Adrenal gland (tissue), 12 donors: ENCODE results near the gene MARS2. TPM values are rescaled to one million over a fixed set of nuclear protein-coding genes. Genes with fewer than 3 reads are reported as not detected.
"Not testable (repeated sequence)": the region's sequence is repeated elsewhere in the genome, so short reads cannot be mapped to it uniquely, and the experiment has no call there.

Experiments
- DNase-seq, 7 donors: peaks; one replicate each; pipeline ENCODE4 v3.0.0-alpha.2; 2019 to 2020
- H3K27ac ChIP-seq, 5 donors: fragments of 200-600 bp; sonication (generic) in 4 of 5; 1 replicate in 3 of 5; 2 replicates in 2 of 5; pipeline versions ENCODE4 v1.5.1 to v1.8.0; 2016 to 2020; ENCODE audit warnings: mild to moderate bottlenecking in 1 of 5
- H3K27me3 ChIP-seq: fragments of 200-600 bp; 2 replicates; pipeline ENCODE4 v1.8.0; 2021
- H3K36me3 ChIP-seq, 2 donors: fragments of 200-600 bp; replicated peaks in 1 of 2; 1 replicate in 1 of 2; 2 replicates in 1 of 2; pipeline versions ENCODE4 v1.5.1 to v1.8.0; 2018 to 2022
- H3K4me1 ChIP-seq, 2 donors: fragments of 200-600 bp; replicated peaks in 1 of 2; 1 replicate in 1 of 2; 2 replicates in 1 of 2; pipeline versions ENCODE4 v1.5.1 to v1.8.0; 2018 to 2021
- H3K4me3 ChIP-seq, 4 donors: fragments of 200-600 bp; sonication (generic) in 3 of 4; one replicate each; pipeline ENCODE4 v1.5.1; 2016 to 2018
- H3K9me3 ChIP-seq, 3 donors: fragments of 200-600 bp; sonication (generic) in 1 of 3; replicated peaks in 1 of 3; 1 replicate in 2 of 3; 2 replicates in 1 of 3; pipeline versions ENCODE4 v1.5.1 to v1.8.0; 2016 to 2021
- POLR2A ChIP-seq, 2 donors: fragments of 450-650 bp; IDR thresholded peaks; one replicate each; pipeline ENCODE4 v1.6.1; 2017; ENCODE audit warnings: antibody characterized with exemption in 2 of 2, mild to moderate bottlenecking in 2 of 2, moderate library complexity in 1 of 2
- WGBS, 4 donors: extraction: QIAGEN DNeasy Blood & Tissue Kit in 2 of 4; methylation state at CpG; one replicate each; pipeline versions ENCODE4 v1.1.5 to v1.1.7; 2013 to 2017; 5-methylcytosine and 5-hydroxymethylcytosine counted together
- intact Hi-C, 2 donors: fragments of 100-400 bp; cut with DNase I; formaldehyde crosslinking; loops; one replicate each; pipeline versions ENCODE4 v1.14.1 to v1.15.0; 2022 to 2023
- polyA plus RNA-seq, 3 donors: library from polyadenylated mRNA; stranded (reverse); fragments of 200-250 nt in 2 of 3; fragments of 350-450 nt in 1 of 3; fragmentation: Illumina TruSeq in 1 of 3; extraction: RNeasy Lipid Tissue Mini Kit (QIAGEN cat#74804) in 1 of 3; gene quantifications; one replicate each; pipeline ENCODE4 v1.2.3, GENCODE V29; 2013 to 2014
- total RNA-seq, 9 donors: library from RNA; depleted of rRNA in 4 of 9; stranded (reverse); fragments of >200 nt in 4 of 9; fragments of 120-200 nt in 1 of 9; fragmentation: NEBNext Ultra II Directional in 1 of 9; extraction: Animal tissue kit (Norgen Biotek cat#: 25700) in 1 of 9; gene quantifications; one replicate each; pipeline versions ENCODE4 v1.1.0 to v1.2.4, GENCODE V29; 2013 to 2023
- TF ChIP-seq, protein P1 (sequence below), 6 experiments: fragments of 450-650 bp in 4 of 6; fragments of 200-600 bp in 2 of 6; sonication (generic) in 1 of 6; IDR thresholded peaks; 1 replicate in 5 of 6; 2 replicates in 1 of 6; pipeline versions ENCODE4 v1.5.1 to v1.8.0; 2016 to 2021; ENCODE audit warnings: antibody characterized with exemption in 6 of 6, mild to moderate bottlenecking in 2 of 6, moderate library complexity in 1 of 6
- donor health status: healthy with polysubstance abuse.
- donor health status: Bipolar disorder and iron deficiency.
- donor health status: DM: yes; HTN: yes; CAD: no.
- donor health status: DM: no; HTN: no; CAD: no.
- donor health status: DM: no; HTN: no; CAD: no.
- donor health status: DM: yes; HTN: yes; CAD: no.

MARS2 gene
- total and polyA plus RNA-seq, 12 donors = 1.1 to 24.9 (median 10.3) TPM

DNA sequence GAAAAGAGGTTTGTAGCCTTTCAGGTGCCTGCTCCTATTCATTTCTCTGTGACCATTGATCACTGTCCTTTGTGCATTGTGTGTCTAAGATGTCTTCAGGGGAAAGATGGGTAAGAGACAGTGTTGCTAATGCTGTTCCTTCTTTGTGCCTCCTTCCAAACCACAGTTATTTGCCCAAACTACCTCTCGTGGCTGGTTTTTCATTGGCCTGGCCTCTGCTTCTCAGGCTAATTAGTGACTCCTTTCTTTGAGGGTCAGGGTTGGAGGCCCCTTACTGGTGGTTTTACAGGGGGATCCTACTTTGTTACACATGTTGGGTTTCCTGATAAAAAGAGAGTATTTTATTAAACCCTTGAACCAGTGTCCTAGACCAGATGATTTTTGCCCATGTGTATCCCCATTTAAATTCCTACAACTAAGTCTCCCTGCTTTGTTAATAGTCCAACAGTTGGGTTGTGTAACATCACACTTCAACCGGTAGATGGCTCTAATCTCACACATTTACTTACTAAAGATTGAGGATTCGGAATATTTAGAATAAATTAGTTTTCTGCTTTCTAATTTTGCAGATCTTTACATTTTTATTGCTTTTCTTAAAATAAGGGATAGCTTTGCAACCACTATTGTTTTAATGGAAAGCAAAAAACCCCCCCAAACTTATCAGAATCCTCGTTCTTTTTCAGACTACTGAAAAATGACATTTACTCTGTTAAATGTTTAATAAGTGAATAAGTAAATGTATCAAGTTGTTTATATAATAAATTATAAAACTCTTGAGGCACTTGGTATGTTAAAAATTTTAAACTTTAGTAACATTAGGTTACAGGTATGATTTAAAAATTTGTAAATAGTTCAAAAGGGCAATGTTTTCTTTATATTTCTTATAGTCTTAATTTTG, 2.4 kb downstream of the MARS2 start:
- DNase-seq = no peak
- 9 to 12% (median 11%) methylated on average over 4 of the region's 4 CpGs for WGBS, 4 donors
- peaks cover 14 to 41% of the 10 kb centered on the region in 2 donors for H3K4me1 ChIP-seq

DNA sequence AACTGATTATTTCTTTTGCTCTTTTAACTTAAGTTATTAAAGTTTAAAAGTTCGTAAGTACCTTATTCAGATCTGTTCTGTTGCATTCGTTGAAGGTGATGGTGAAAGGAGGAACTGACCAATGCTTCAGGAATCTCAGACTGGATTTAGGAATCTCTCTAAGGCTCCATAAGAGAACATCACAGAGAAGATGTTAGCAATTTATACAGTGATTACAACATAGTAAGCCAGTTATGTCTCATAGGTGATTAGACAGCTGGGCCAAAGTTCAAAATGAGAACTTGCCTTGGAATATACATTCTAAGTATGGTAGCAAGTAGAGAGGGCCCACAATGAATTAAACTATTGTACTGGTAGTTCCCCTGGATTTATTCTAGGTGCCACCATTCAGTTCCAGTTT, 3.2 kb downstream of the MARS2 start:
- no peak overlapping the region for H3K27ac ChIP-seq

More for the DNA sequence above, 2.4 kb downstream of the MARS2 start:
- Histone ChIP-seq H3K27me3 (no peaks in the 10 kb centered on the region), H3K9me3 (no peaks in the 10 kb centered on the region), H3K36me3 (no peaks in the 10 kb centered on the region), H3K27ac (no peak overlapping the region), H3K4me3 (peak overlapping the region in 1 of 4 donors; percentile 84)
- no peak for TF ChIP-seq POLR2A (IDR thresholded peaks at IDR 0.05)
- TF ChIP-seq, protein P1, sequence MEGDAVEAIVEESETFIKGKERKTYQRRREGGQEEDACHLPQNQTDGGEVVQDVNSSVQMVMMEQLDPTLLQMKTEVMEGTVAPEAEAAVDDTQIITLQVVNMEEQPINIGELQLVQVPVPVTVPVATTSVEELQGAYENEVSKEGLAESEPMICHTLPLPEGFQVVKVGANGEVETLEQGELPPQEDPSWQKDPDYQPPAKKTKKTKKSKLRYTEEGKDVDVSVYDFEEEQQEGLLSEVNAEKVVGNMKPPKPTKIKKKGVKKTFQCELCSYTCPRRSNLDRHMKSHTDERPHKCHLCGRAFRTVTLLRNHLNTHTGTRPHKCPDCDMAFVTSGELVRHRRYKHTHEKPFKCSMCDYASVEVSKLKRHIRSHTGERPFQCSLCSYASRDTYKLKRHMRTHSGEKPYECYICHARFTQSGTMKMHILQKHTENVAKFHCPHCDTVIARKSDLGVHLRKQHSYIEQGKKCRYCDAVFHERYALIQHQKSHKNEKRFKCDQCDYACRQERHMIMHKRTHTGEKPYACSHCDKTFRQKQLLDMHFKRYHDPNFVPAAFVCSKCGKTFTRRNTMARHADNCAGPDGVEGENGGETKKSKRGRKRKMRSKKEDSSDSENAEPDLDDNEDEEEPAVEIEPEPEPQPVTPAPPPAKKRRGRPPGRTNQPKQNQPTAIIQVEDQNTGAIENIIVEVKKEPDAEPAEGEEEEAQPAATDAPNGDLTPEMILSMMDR (IDR thresholded peaks at IDR 0.05) = peak; percentile 58 to 75 (median 64)
- intact Hi-C loops = loop anchor here in 1 of 2 donors (5.0 kb wide), 1 partner anchor 70 kb away; no protein-coding TSS in a partner anchor

DNA sequence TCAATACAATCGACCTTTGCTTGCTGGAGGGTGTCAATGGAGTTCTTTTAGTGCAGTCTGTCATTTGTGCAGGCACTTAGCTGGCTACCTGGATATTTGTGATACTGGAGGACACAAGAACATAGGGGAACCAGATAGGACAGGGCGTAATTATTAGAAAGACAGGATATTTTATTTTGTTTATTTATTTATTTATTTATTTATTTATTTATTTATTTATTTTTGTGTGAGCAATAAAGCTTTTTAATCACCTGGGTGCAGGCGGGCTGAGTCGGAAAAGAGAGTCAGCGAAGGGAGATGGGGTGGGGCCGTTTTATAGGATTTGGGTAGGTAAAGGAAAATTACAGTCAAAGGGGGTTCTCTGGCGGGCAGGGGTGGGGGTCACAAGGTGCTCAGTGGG, 4.0 kb downstream of the MARS2 start:
- intact Hi-C loops = loop anchor here in 1 of 2 donors (5.0 kb wide), 1 partner anchor 68 kb away; no protein-coding TSS in a partner anchor
- H3K36me3 ChIP-seq, DNase-seq, H3K9me3 ChIP-seq, H3K27me3 ChIP-seq, H3K4me3 ChIP-seq, H3K27ac ChIP-seq: not testable (repeated sequence)
- WGBS, 4 donors = 92 to 95% (median 92%) methylated on average over 7 of the region's 7 CpGs
- peaks cover 14 to 41% of the 10 kb centered on the region in 2 donors for H3K4me1 ChIP-seq

More for the DNA sequence above, 3.2 kb downstream of the MARS2 start:
- no peak for DNase-seq
- 44 to 60% (median 49%) methylated on average over 2 of the region's 2 CpGs for WGBS, 4 donors
- intact Hi-C loops = loop anchor here in 1 of 2 donors (5.0 kb wide), 1 partner anchor 69 kb away; no protein-coding TSS in a partner anchor
- Histone ChIP-seq H3K9me3 (no peaks in the 10 kb centered on the region), H3K27me3 (no peaks in the 10 kb centered on the region), H3K36me3 (no peaks in the 10 kb centered on the region), H3K4me3 (no peak overlapping the region), H3K4me1 (peaks cover 14 to 41% of the 10 kb centered on the region in 2 donors)
- TF ChIP-seq POLR2A (IDR thresholded peaks at IDR 0.05) = no peak
- TF ChIP-seq, protein P1 (IDR thresholded peaks at IDR 0.05) = no peak

DNA sequence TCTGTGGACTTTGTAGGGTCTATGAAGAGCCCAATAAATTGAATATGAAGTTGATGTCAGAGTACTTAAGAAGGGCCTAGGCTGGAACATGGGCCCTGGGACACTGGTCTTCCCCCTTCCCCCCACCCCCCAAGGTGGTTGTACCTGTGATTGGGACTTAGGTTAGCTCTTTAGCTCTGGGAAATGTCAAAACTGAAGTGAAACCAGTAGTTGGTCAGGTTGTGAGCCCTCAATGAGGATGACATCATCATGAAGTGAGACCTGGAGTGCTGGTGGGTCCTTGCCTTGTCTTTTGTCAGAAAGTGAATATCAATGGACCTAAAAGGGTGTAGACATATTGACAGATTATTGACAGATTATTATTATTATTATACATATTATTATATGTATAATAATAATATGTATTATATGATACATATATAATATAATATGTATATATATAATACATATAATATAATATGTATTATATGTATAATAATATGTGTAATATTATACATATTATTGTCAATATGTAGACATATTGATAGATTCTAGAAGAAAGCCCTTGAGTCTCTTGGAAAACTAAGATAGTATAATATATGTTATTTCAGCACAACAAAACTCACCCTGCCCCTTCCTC, 5.4 kb downstream of the MARS2 start:
- Histone ChIP-seq H3K4me3 (no peak overlapping the region), H3K36me3 (no peaks in the 10 kb centered on the region), H3K27ac (no peak overlapping the region), H3K27me3 (no peaks in the 10 kb centered on the region), H3K4me1 (peaks cover 14 to 36% of the 10 kb centered on the region in 2 donors), H3K9me3 (no peaks in the 10 kb centered on the region)
- TF ChIP-seq, protein P1 (IDR thresholded peaks at IDR 0.05) = no peak
- no peak for TF ChIP-seq POLR2A (IDR thresholded peaks at IDR 0.05)
- no peak for DNase-seq
- intact Hi-C loops = no loop called here
